H1 (cell line): ENCODE data around the gene CORO2B. TPM values are rescaled to one million over a fixed set of nuclear protein-coding genes. Genes with fewer than 3 reads are reported as not detected.

Experiments
- CTCF ChIA-PET: fragments of 300-600 bp; sonication (Branson Sonifier 250); formaldehyde crosslinking; loops from one replicate; lab custom pipeline; 2021; ENCODE audit not compliant: partially characterized antibody; lab: Charles Lee
- POLR2A ChIA-PET: fragments of 300-600 bp; sonication (Branson Sonifier 250); formaldehyde crosslinking; loops from one replicate; lab custom pipeline; 2021; ENCODE audit warnings: inconsistent platforms; ENCODE audit not compliant: partially characterized antibody; lab: Charles Lee
- DNase-seq, 2 experiments: peaks; one replicate each; pipeline versions ENCODE4 v3.0.0 to v3.0.0-alpha.2; 2010 to 2022; ENCODE audit warnings: low spot score in 2 of 2, low read depth in 1 of 2, mixed read lengths in 1 of 2
- FAIRE-seq: peaks from 2 replicates; lab custom pipeline; 2011; peaks lifted over from hg19 to GRCh38; lab: Jason Lieb, UNC
- H2AFZ ChIP-seq: 2 replicates; pipeline ENCODE4 v1.8.1; 2012; ENCODE audit warnings: low read length, inconsistent platforms
- H2AK5ac ChIP-seq: 2 replicates; pipeline ENCODE4 v1.6.1; 2013; ENCODE audit warnings: low read depth, low read length
- H2BK120ac ChIP-seq: replicated peaks from 2 replicates; pipeline ENCODE3; 2013; ENCODE audit warnings: low read depth, low read length, inconsistent platforms
- H2BK12ac ChIP-seq: 2 replicates; pipeline ENCODE4 v1.6.1; 2013; ENCODE audit warnings: low read depth, low read length
- H2BK15ac ChIP-seq: 2 replicates; pipeline ENCODE4 v1.6.1; 2013; ENCODE audit warnings: low read length
- H2BK20ac ChIP-seq: 2 replicates; pipeline ENCODE4 v1.6.1; 2013; ENCODE audit warnings: low read length
- H2BK5ac ChIP-seq: 2 replicates; pipeline ENCODE4 v1.6.1; 2013; ENCODE audit warnings: low read depth, low read length
- H3K14ac ChIP-seq: 2 replicates; pipeline ENCODE4 v1.6.1; 2013; ENCODE audit warnings: inconsistent platforms; ENCODE audit not compliant: insufficient read length
- H3K18ac ChIP-seq: 2 replicates; pipeline ENCODE4 v1.6.1; 2013; ENCODE audit warnings: low read length; ENCODE audit errors: extremely low read depth
- H3K23ac ChIP-seq: 2 replicates; pipeline ENCODE4 v1.6.1; 2013; ENCODE audit warnings: inconsistent platforms; ENCODE audit not compliant: insufficient read length
- H3K23me2 ChIP-seq: 2 replicates; pipeline ENCODE4 v1.6.1; 2013; ENCODE audit warnings: low read depth, low read length
- H3K27ac ChIP-seq: 2 replicates; pipeline ENCODE4 v1.6.1; 2011; ENCODE audit warnings: low read depth, low read length, inconsistent platforms
- H3K27me3 ChIP-seq, 4 experiments: replicated peaks in 1 of 4; 1 replicate in 1 of 4; 2 replicates in 3 of 4; pipeline versions ENCODE4 v1.6.1 to v1.8.1; 2011 to 2013; ENCODE audit warnings: low read length in 3 of 4, mild to moderate bottlenecking in 3 of 4, inconsistent platforms in 2 of 4, mixed read lengths in 2 of 4, moderate library complexity in 1 of 4; ENCODE audit not compliant: control insufficient read depth in 3 of 4, insufficient read depth in 3 of 4; ENCODE audit errors: extremely low read depth in 1 of 4
- H3K36me3 ChIP-seq, 4 experiments: 2 replicates each; pipeline versions ENCODE4 v1.6.1 to v1.8.1; 2011 to 2013; ENCODE audit warnings: mild to moderate bottlenecking in 4 of 4, low read length in 3 of 4, moderate library complexity in 2 of 4, control low read depth in 1 of 4, inconsistent platforms in 1 of 4; ENCODE audit not compliant: insufficient read depth in 4 of 4, control insufficient read depth in 2 of 4
- H3K4ac ChIP-seq: replicated peaks from 2 replicates; pipeline ENCODE3; 2013; ENCODE audit warnings: low read length, low read depth, mixed read lengths, inconsistent platforms; ENCODE audit not compliant: insufficient read length
- H3K4me1 ChIP-seq, 4 experiments: replicated peaks in 1 of 4; 1 replicate in 1 of 4; 2 replicates in 3 of 4; pipeline versions ENCODE4 v1.6.1 to v1.8.1; 2011 to 2013; ENCODE audit warnings: low read length in 3 of 4, inconsistent platforms in 2 of 4, mixed read lengths in 1 of 4; ENCODE audit not compliant: insufficient read depth in 4 of 4, control insufficient read depth in 3 of 4
- H3K4me2 ChIP-seq, 2 experiments: 2 replicates each; pipeline versions ENCODE4 v1.6.1 to v1.8.1; 2011 to 2013; ENCODE audit warnings: low read depth in 2 of 2, low read length in 2 of 2, control low read depth in 1 of 2, inconsistent platforms in 1 of 2, mild to moderate bottlenecking in 1 of 2; ENCODE audit not compliant: insufficient read depth in 1 of 2
- H3K4me3 ChIP-seq, 4 experiments: fragments of 200-600, 300-600 bp in 1 of 4; sonication (generic), shearing (Covaris generic), sonication (Bioruptor Twin) in 1 of 4; 2 replicates each; pipeline versions ENCODE4 v1.5.1 to v1.8.1; 2011 to 2016; ENCODE audit warnings: low read length in 4 of 4, low read depth in 3 of 4, control low read depth in 2 of 4, inconsistent platforms in 2 of 4, mild to moderate bottlenecking in 2 of 4, mixed read lengths in 1 of 4, moderate library complexity in 1 of 4; ENCODE audit not compliant: insufficient read depth in 2 of 4; ENCODE audit errors: extremely low read depth in 1 of 4
- H3K56ac ChIP-seq: replicated peaks from 2 replicates; pipeline ENCODE3; 2013; ENCODE audit warnings: low read depth, mild to moderate bottlenecking, mixed read lengths, low read length, inconsistent platforms; ENCODE audit not compliant: insufficient read length
- H3K79me1 ChIP-seq: 2 replicates; pipeline ENCODE4 v1.6.1; 2013; ENCODE audit warnings: low read depth, low read length, control low read depth
- H3K79me2 ChIP-seq, 2 experiments: 2 replicates each; pipeline versions ENCODE4 v1.6.1 to v1.8.1; 2012 to 2013; ENCODE audit warnings: low read length in 2 of 2, mild to moderate bottlenecking in 2 of 2, inconsistent platforms in 1 of 2; ENCODE audit not compliant: insufficient read depth in 2 of 2, control insufficient read depth in 1 of 2
- H3K9ac ChIP-seq, 4 experiments: replicated peaks in 1 of 4; 1 replicate in 1 of 4; 2 replicates in 3 of 4; pipeline versions ENCODE4 v1.6.1 to v1.8.1; 2011 to 2013; ENCODE audit warnings: low read depth in 3 of 4, low read length in 3 of 4, control low read depth in 2 of 4, mild to moderate bottlenecking in 2 of 4, moderate library complexity in 2 of 4, inconsistent platforms in 1 of 4; ENCODE audit errors: extremely low read depth in 1 of 4
- H3K9me3 ChIP-seq, 2 experiments: 2 replicates each; pipeline versions ENCODE4 v1.6.1 to v1.8.1; 2012 to 2013; ENCODE audit warnings: mild to moderate bottlenecking in 2 of 2, moderate library complexity in 2 of 2, control low read depth in 1 of 2, inconsistent platforms in 1 of 2, low read depth in 1 of 2, low read length in 1 of 2, mixed read lengths in 1 of 2; ENCODE audit not compliant: insufficient read depth in 2 of 2
- H4K20me1 ChIP-seq, 2 experiments: replicated peaks in 1 of 2; 2 replicates each; pipeline versions ENCODE3 to v1.8.1; 2011 to 2013; ENCODE audit warnings: inconsistent platforms in 2 of 2, low read length in 2 of 2, mild to moderate bottlenecking in 1 of 2; ENCODE audit not compliant: insufficient read depth in 2 of 2, control insufficient read depth in 1 of 2
- H4K5ac ChIP-seq: 2 replicates; pipeline ENCODE4 v1.6.1; 2013; ENCODE audit warnings: low read length, low read depth, mixed read lengths, inconsistent platforms; ENCODE audit not compliant: insufficient read length
- H4K8ac ChIP-seq: 2 replicates; pipeline ENCODE4 v1.8.0; 2013; ENCODE audit warnings: mild to moderate bottlenecking, moderate library complexity, low read length, inconsistent platforms; ENCODE audit not compliant: insufficient read depth; ENCODE audit errors: extremely low read depth
- H4K91ac ChIP-seq: replicated peaks from 2 replicates; pipeline ENCODE3; 2013; ENCODE audit warnings: low read length, mixed read lengths, inconsistent platforms; ENCODE audit not compliant: insufficient read length
- ATF2 ChIP-seq: IDR thresholded peaks from 2 replicates; pipeline ENCODE4 v1.6.1; 2012; ENCODE audit warnings: low read length, inconsistent platforms
- CBX8 ChIP-seq: fragments of 300-800, 300-1000 bp; sonication (generic); IDR thresholded peaks from 2 replicates; pipeline ENCODE4 v1.7.1; 2016; ENCODE audit warnings: low read depth, low read length, borderline replicate concordance
- EGR1 ChIP-seq: IDR thresholded peaks from 2 replicates; pipeline ENCODE4 v1.6.1; 2011; ENCODE audit warnings: low read depth, low read length, borderline replicate concordance
- EZH2 ChIP-seq: fragments of 200-600 bp; sonication (generic); IDR thresholded peaks from 2 replicates; pipeline ENCODE4 v1.7.1; 2012; ENCODE audit warnings: low read depth, mild to moderate bottlenecking, moderate library complexity, low read length, inconsistent platforms; ENCODE audit not compliant: severe bottlenecking
- HDAC6 ChIP-seq: IDR thresholded peaks from one replicate; pipeline ENCODE4 v1.7.1; 2012; ENCODE audit warnings: low read depth, mild to moderate bottlenecking, inconsistent platforms, low read length, moderate library complexity
- NANOG ChIP-seq: IDR thresholded peaks from 2 replicates; pipeline ENCODE4 v1.6.1; 2011; ENCODE audit warnings: low read length, low read depth, mild to moderate bottlenecking, inconsistent platforms; ENCODE audit not compliant: insufficient read depth, poor library complexity, severe bottlenecking
- POLR2A ChIP-seq, 2 experiments: IDR thresholded peaks; 1 replicate in 1 of 2; 2 replicates in 1 of 2; pipeline ENCODE4 v1.6.1; 2011; ENCODE audit warnings: low read depth in 2 of 2, low read length in 2 of 2, mild to moderate bottlenecking in 2 of 2; ENCODE audit errors: control extremely low read depth in 1 of 2
- SP2 ChIP-seq: IDR thresholded peaks from 2 replicates; pipeline ENCODE4 v1.6.1; 2012; ENCODE audit warnings: mild to moderate bottlenecking, low read length, inconsistent platforms
- SP4 ChIP-seq: IDR thresholded peaks from 2 replicates; pipeline ENCODE4 v1.6.1; 2012; ENCODE audit warnings: low read length, inconsistent platforms
- SRF ChIP-seq: IDR thresholded peaks from 2 replicates; pipeline ENCODE4 v1.6.1; 2011; ENCODE audit warnings: mild to moderate bottlenecking, low read depth, low read length, moderate library complexity
- TEAD4 ChIP-seq: IDR thresholded peaks from 2 replicates; pipeline ENCODE4 v1.6.1; 2012; ENCODE audit warnings: low read depth, low read length, inconsistent platforms, mixed read lengths
- ZNF274 ChIP-seq: IDR thresholded peaks from 2 replicates; pipeline ENCODE4 v1.7.0; 2012; ENCODE audit warnings: low read length, borderline replicate concordance; ENCODE audit errors: extremely low read depth
- whole genome bisulfite sequencing, 2 experiments: shearing (Covaris generic) in 1 of 2; methylation state at CpG; one replicate each; pipeline versions ENCODE4 v1.1.6 to v1.1.7; 2013 to 2015; ENCODE audit warnings: low lambda C conversion rate in 2 of 2, mixed read lengths in 2 of 2, inconsistent platforms in 1 of 2, low coverage in 1 of 2, missing lambda C conversion rate in 1 of 2; ENCODE audit not compliant: insufficient replicate concordance in 2 of 2, insufficient coverage in 1 of 2, insufficient read length in 1 of 2; ENCODE audit errors: extremely low coverage in 1 of 2, missing lambda C conversion rate in 1 of 2; 5-methylcytosine and 5-hydroxymethylcytosine counted together
- polyA plus RNA-seq, 7 experiments: library from polyadenylated mRNA; depleted of rRNA in 3 of 7; stranded (reverse) in 5 of 7; unstranded in 2 of 7; fragments of >200 nt in 5 of 7; fragments of 200-250 nt in 2 of 7; gene quantifications; 1 replicate in 5 of 7; 2 replicates in 1 of 7; 4 replicates in 1 of 7; pipeline versions ENCODE4 v1.2.1 to v1.2.3, GENCODE V29; 2011 to 2013; ENCODE audit warnings: missing spikeins in 2 of 7, mixed read lengths in 2 of 7
- total RNA-seq: library from RNA; stranded (reverse); fragmentation: NEBNext Ultra II Directional; extraction: Animal tissue kit (Norgen Biotek cat#: 25700); gene quantifications from 2 replicates; pipeline ENCODE4 v1.2.1, GENCODE V29; 2021

CORO2B gene
- total and polyA plus RNA-seq, 2 of the 8 experiments (the other 6 are each of a cell fraction or from before 2014, with no cell fraction given), result 3.4 to 6.7 TPM

GRCh38 chr15:68571582-68571981 is 7.2 kb upstream of the CORO2B start:
- Histone ChIP-seq H2AK5ac (no peak overlapping the region), H2BK12ac (peak overlapping the region; percentile 82; the same call in 1 of the 2 replicates), H3K4me3 (no peak overlapping the region), H2BK15ac (no peak overlapping the region), H2BK5ac (peak overlapping the region; percentile 32; the same call in 1 of the 2 replicates), H3K4me2 (no peak overlapping the region), H2BK120ac (peak overlapping the region; percentile 60), H3K56ac (no peak overlapping the region), H3K36me3 (no peaks in the 10 kb centered on the region), H3K27ac (no peak overlapping the region), H2AFZ (no peak overlapping the region), H3K79me2 (no peaks in the 10 kb centered on the region), H4K91ac (peak overlapping the region; percentile 34), H3K9ac (no peak overlapping the region), H3K23ac (no peak overlapping the region), H3K14ac (no peak overlapping the region), H3K27me3 (peaks cover 0 to 5% (median 1%) of the 10 kb centered on the region in 4 experiments; a peak in 3 of 7 replicates), H2BK20ac (peak overlapping the region; percentile 61; the same call in 1 of the 2 replicates), H3K18ac (no peak overlapping the region), H3K4ac (no peak overlapping the region), H3K79me1 (no peaks in the 10 kb centered on the region), H4K20me1 (no peaks in the 10 kb centered on the region), H3K4me1 (peaks cover 18 to 50% (median 25%) of the 10 kb centered on the region in 4 experiments), H3K9me3 (no peaks in the 10 kb centered on the region), H3K23me2 (no peaks in the 10 kb centered on the region), H4K5ac (no peak overlapping the region)
- FAIRE-seq (no peak), DNase-seq (no peak)
- CTCF ChIA-PET, result interaction anchor here (0.9 to 4.3 kb wide), 9 partner anchors 9 to 104 kb away, joined by 3 to 28 read pairs (median 7); no protein-coding TSS in a partner anchor
- POLR2A ChIA-PET, result interaction anchor here (5.0 kb wide), 1 partner anchor 11 kb away, joined by 31 read pairs; no protein-coding TSS in a partner anchor
- 88% methylated on average over 4 of the region's 4 CpGs; no CpG with 5 or more reads in 1 of the 2 experiments for WGBS, 2 experiments
- no peak for TF ChIP-seq TEAD4
- no peak for TF ChIP-seq ZNF274
- TF ChIP-seq NANOG, result no peak
- no peak for TF ChIP-seq CBX8
- TF ChIP-seq POLR2A (IDR thresholded peaks at IDR 0.05; ENCODE audit: control extremely low read depth in 1 of 2, low read depth in 2 of 2, low read length in 2 of 2), result no peak
- TF ChIP-seq SP2, result no peak
- no peak for TF ChIP-seq ATF2
- TF ChIP-seq EGR1, result no peak
- no peak for TF ChIP-seq EZH2
- no peak for TF ChIP-seq HDAC6
- no peak for TF ChIP-seq SP4
- TF ChIP-seq SRF, result no peak
- TF ChIP-seq, all 59 proteins: peak for 0
- no peak overlapping the region for H4K8ac ChIP-seq
